GM23248 (cell line): ENCODE measurements around the gene GLIPR1. TPM values are rescaled to one million over a fixed set of nuclear protein-coding genes. Genes with fewer than 3 reads are reported as not detected.

ENCODE experiments used
- DNase-seq: peaks from one replicate; pipeline ENCODE4 v3.0.0-alpha.2; 2015
- H2AFZ ChIP-seq: fragments of 200-600 bp; sonication (generic); 2 replicates; pipeline ENCODE4 v1.6.1; 2016; ENCODE audit warnings: antibody characterized with exemption
- H3F3A ChIP-seq: fragments of 200-600 bp; sonication (generic); 2 replicates; pipeline ENCODE4 v1.6.1; 2016; ENCODE audit warnings: mild to moderate bottlenecking, antibody characterized with exemption, mixed run types; ENCODE audit not compliant: insufficient read depth
- H3K27ac ChIP-seq: fragments of 200-600 bp; sonication (generic); 2 replicates; pipeline ENCODE4 v1.5.1; 2016; ENCODE audit warnings: mild to moderate bottlenecking
- H3K27me3 ChIP-seq: fragments of 200-600 bp; sonication (generic); replicated peaks from 2 replicates; pipeline ENCODE4 v1.6.1; 2016; ENCODE audit warnings: mild to moderate bottlenecking; ENCODE audit not compliant: insufficient read depth
- H3K36me3 ChIP-seq: fragments of 200-600 bp; sonication (generic); 2 replicates; pipeline ENCODE4 v1.6.1; 2016; ENCODE audit warnings: low read depth, mild to moderate bottlenecking
- H3K4me1 ChIP-seq: fragments of 200-600 bp; sonication (generic); 2 replicates; pipeline ENCODE4 v1.6.1; 2016; ENCODE audit warnings: mild to moderate bottlenecking; ENCODE audit not compliant: insufficient read depth
- H3K4me2 ChIP-seq: fragments of 200-600 bp; sonication (generic); one replicate; pipeline ENCODE4 v1.6.1; 2016; ENCODE audit warnings: mild to moderate bottlenecking; ENCODE audit not compliant: unreplicated experiment
- H3K4me3 ChIP-seq: fragments of 200-600 bp; sonication (generic); 2 replicates; pipeline ENCODE4 v1.5.1; 2016; ENCODE audit warnings: mild to moderate bottlenecking
- H3K79me2 ChIP-seq: fragments of 200-600 bp; sonication (generic); 2 replicates; pipeline ENCODE4 v1.6.1; 2016; ENCODE audit warnings: mild to moderate bottlenecking; ENCODE audit not compliant: insufficient read depth
- H3K9ac ChIP-seq: fragments of 200-600 bp; sonication (generic); 2 replicates; pipeline ENCODE4 v1.6.1; 2016; ENCODE audit warnings: mild to moderate bottlenecking
- H3K9me2 ChIP-seq: fragments of 200-600 bp; sonication (generic); 2 replicates; pipeline ENCODE4 v1.6.1; 2016; ENCODE audit warnings: mixed run types, mild to moderate bottlenecking, moderate library complexity; ENCODE audit not compliant: insufficient read depth
- H3K9me3 ChIP-seq: fragments of 200-600 bp; sonication (generic); one replicate; pipeline ENCODE4 v1.6.1; 2017; ENCODE audit warnings: low read depth
- H4K20me1 ChIP-seq: fragments of 200-600 bp; sonication (generic); 2 replicates; pipeline ENCODE4 v1.6.0; 2016; ENCODE audit not compliant: insufficient read depth
- EZH2 ChIP-seq: fragments of 200-600 bp; sonication (generic); IDR thresholded peaks from 2 replicates; pipeline ENCODE4 v1.6.1; 2018; ENCODE audit warnings: antibody characterized with exemption, mild to moderate bottlenecking; ENCODE audit not compliant: insufficient read depth, poor library complexity, severe bottlenecking
- EZH2phosphoT487 ChIP-seq: fragments of 200-600 bp; sonication (generic); IDR thresholded peaks from 2 replicates; pipeline ENCODE4 v1.6.1; 2018; ENCODE audit warnings: antibody characterized with exemption, moderate library complexity, mild to moderate bottlenecking, low read depth; ENCODE audit not compliant: insufficient read depth
- WGBS, 2 experiments: methylation state at CpG; one replicate each; pipeline ENCODE4 v1.1.6; 2015 to 2017; ENCODE audit warnings: low lambda C conversion rate in 2 of 2, low coverage in 1 of 2; ENCODE audit errors: missing lambda C conversion rate in 2 of 2; 5-methylcytosine and 5-hydroxymethylcytosine counted together
- in situ Hi-C: fragments of 300-500 bp; cut with MboI; formaldehyde crosslinking; loops from 2 replicates; pipeline ENCODE4 v1.15.0; 2020
- polyA plus RNA-seq: library from polyadenylated mRNA; unstranded; fragments of >200 nt; fragmentation: Nextera tagmentation; extraction: Ambion mirVana; gene quantifications from 2 replicates; pipeline ENCODE4 v1.2.1, GENCODE V29; 2016
- total RNA-seq: library from RNA; depleted of rRNA; stranded (reverse); fragments of >200 nt; shearing (Covaris generic); gene quantifications from 2 replicates; pipeline ENCODE4 v1.2.3, GENCODE V29; 2014

Gene GLIPR1
- total and polyA plus RNA-seq, 2 experiments from 2014 or later, result 272 to 507 TPM

- Histone ChIP-seq H3F3A (no peaks in the 10 kb centered on the region), H2AFZ (no peak overlapping the region), H4K20me1 (no peaks in the 10 kb centered on the region), H3K9me3 (no peaks in the 10 kb centered on the region), H3K4me2 (no peak overlapping the region), H3K9me2 (no peaks in the 10 kb centered on the region), H3K9ac (no peak overlapping the region), H3K79me2 (no peaks in the 10 kb centered on the region), H3K36me3 (no peaks in the 10 kb centered on the region), H3K27ac (no peak overlapping the region), H3K27me3 (no peaks in the 10 kb centered on the region), H3K4me3 (no peak overlapping the region), H3K4me1 (no peaks in the 10 kb centered on the region)
- 96 to 98% methylated on average over 1 of the region's 1 CpG for WGBS, 2 experiments
- TF ChIP-seq EZH2 (no peak), EZH2phosphoT487 (no peak)
- no peak for DNase-seq
- in situ Hi-C loops, result loop anchor here (5.0 kb wide), 1 partner anchor 508 kb away; no protein-coding TSS in a partner anchor
These were observed 48.8 kb downstream of the GLIPR1 start for GRCh38 chr12:75529316-75529715.

GRCh38 chr12:75529826-75530225, 49.3 kb downstream of the GLIPR1 start:
- Histone ChIP-seq H3K9me2 (no peaks in the 10 kb centered on the region), H3F3A (no peaks in the 10 kb centered on the region), H3K9ac (no peak overlapping the region), H3K36me3 (no peaks in the 10 kb centered on the region), H2AFZ (no peak overlapping the region), H3K4me1 (no peaks in the 10 kb centered on the region), H4K20me1 (no peaks in the 10 kb centered on the region), H3K79me2 (no peaks in the 10 kb centered on the region), H3K27ac (no peak overlapping the region), H3K9me3 (no peaks in the 10 kb centered on the region), H3K4me3 (no peak overlapping the region), H3K27me3 (no peaks in the 10 kb centered on the region), H3K4me2 (no peak overlapping the region)
- 94 to 97% methylated on average over 1 of the region's 1 CpG for WGBS, 2 experiments
- DNase-seq, result no peak
- TF ChIP-seq EZH2 (no peak), EZH2phosphoT487 (no peak)
- in situ Hi-C loops, result loop anchor here (5.0 to 10.0 kb wide), 2 partner anchors 507 to 815 kb away; partner anchors contain the start of gene BBS10

GRCh38 chr12:75533239-75533638, 52.7 kb downstream of the GLIPR1 start:
- H3K9ac ChIP-seq, result no peak overlapping the region
- no peaks in the 10 kb centered on the region for H3K36me3 ChIP-seq
- H3K79me2 ChIP-seq, result no peaks in the 10 kb centered on the region
- in situ Hi-C loops, result loop anchor here (10.0 kb wide), 1 partner anchor 812 kb away; the partner anchor contains the start of gene BBS10
- no peak overlapping the region for H3K27ac ChIP-seq
- no peak for DNase-seq
- H4K20me1 ChIP-seq, result no peaks in the 10 kb centered on the region
- H3F3A ChIP-seq, result no peaks in the 10 kb centered on the region
- WGBS, 2 experiments, result 96 to 97% methylated on average over 2 of the region's 2 CpGs
- H3K9me3 ChIP-seq, result no peaks in the 10 kb centered on the region
- TF ChIP-seq EZH2phosphoT487, result no peak
- no peak for TF ChIP-seq EZH2
- H3K27me3 ChIP-seq, result no peaks in the 10 kb centered on the region
- no peak overlapping the region for H3K4me2 ChIP-seq
- no peak overlapping the region for H2AFZ ChIP-seq
- H3K4me3 ChIP-seq, result no peak overlapping the region
- H3K4me1 ChIP-seq, result no peaks in the 10 kb centered on the region
- H3K9me2 ChIP-seq, result no peaks in the 10 kb centered on the region

- DNase-seq, result no peak
- Histone ChIP-seq H3K27ac (no peak overlapping the region), H4K20me1 (no peaks in the 10 kb centered on the region), H2AFZ (no peak overlapping the region), H3K36me3 (no peaks in the 10 kb centered on the region), H3K4me3 (no peak overlapping the region), H3F3A (no peaks in the 10 kb centered on the region), H3K9ac (no peak overlapping the region), H3K4me2 (no peak overlapping the region), H3K9me3 (no peaks in the 10 kb centered on the region), H3K4me1 (no peaks in the 10 kb centered on the region), H3K9me2 (peaks cover 5% of the 10 kb centered on the region; the same call in 1 of the 2 replicates), H3K27me3 (no peaks in the 10 kb centered on the region), H3K79me2 (no peaks in the 10 kb centered on the region)
- no peak for TF ChIP-seq EZH2phosphoT487
- no peak for TF ChIP-seq EZH2
- in situ Hi-C loops, result loop anchor here (10.0 kb wide), 1 partner anchor 805 kb away; the partner anchor contains the start of gene BBS10
- 88 to 98% methylated on average over 2 of the region's 2 CpGs for WGBS, 2 experiments
These were observed 59.3 kb downstream of the GLIPR1 start for GRCh38 chr12:75539889-75540288.

- Histone ChIP-seq H3K4me2 (no peak overlapping the region), H3K9me2 (peaks cover 5% of the 10 kb centered on the region; the same call in 1 of the 2 replicates), H3K4me1 (no peaks in the 10 kb centered on the region), H3K27me3 (no peaks in the 10 kb centered on the region), H3K79me2 (no peaks in the 10 kb centered on the region), H3K9me3 (no peaks in the 10 kb centered on the region), H4K20me1 (no peaks in the 10 kb centered on the region), H2AFZ (no peak overlapping the region), H3K9ac (no peak overlapping the region), H3K36me3 (no peaks in the 10 kb centered on the region), H3K4me3 (no peak overlapping the region), H3K27ac (no peak overlapping the region), H3F3A (no peaks in the 10 kb centered on the region)
- in situ Hi-C loops, result no loop called here
- 49 to 50% methylated on average over 1 of the region's 1 CpG for WGBS, 2 experiments
- DNase-seq, result no peak
- no peak for TF ChIP-seq EZH2
- no peak for TF ChIP-seq EZH2phosphoT487
These were observed 62.4 kb downstream of the GLIPR1 start for GRCh38 chr12:75542942-75543341.
